Astrocyte of the hippocampus (primary cell): Measurements from ENCODE around the gene AGK.
A peak's percentile ranks its signal among the peaks of the same experiment; 100 is the strongest.

Experiments
- DNase-seq: peaks from one replicate; pipeline ENCODE4 v3.0.0; 2011; ENCODE audit warnings: low read depth, low spot score

AGK gene

GRCh38 chr7:141586878-141587277 is 35.7 kb downstream of the AGK start:
- DNase-seq, result no peak

DNA sequence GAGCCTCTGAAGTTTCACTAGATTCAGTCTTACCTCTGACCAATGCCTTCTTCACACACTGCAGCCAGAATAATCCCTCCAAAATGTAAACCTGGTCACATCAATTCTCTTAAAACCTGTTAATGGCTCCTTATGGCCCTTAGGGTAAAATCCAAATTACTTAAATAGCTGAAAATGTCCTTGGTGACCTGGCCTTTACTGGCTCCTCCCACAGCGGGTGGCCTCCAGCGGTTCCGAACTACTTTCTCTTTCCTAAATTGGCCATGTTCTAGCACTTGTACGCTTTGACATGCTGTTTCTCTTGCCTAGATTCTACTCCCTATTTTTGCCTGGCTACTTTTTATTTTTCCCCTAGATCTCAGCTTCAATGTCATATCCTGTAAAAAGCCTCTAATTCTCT is 36.1 kb downstream of the AGK start:
- DNase-seq, result no peak

DNA sequence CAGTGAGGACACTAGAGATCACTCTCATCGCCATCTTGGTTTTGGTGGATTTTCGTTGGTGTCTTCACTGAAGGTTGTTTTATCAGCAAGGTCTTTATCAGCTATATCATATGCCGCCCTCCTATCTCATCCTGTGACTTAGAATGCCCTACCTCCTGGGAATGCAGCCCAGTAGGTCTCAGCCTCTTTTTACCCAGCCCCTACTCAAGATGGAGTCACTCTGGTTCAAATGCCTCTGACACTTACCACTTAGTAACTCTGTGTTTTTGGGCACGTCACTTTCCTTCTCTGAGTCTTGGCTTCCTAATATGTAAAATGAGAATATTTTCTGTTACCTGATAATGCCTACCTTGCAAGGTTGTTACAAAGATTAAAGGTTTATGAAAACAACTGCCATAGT is 37.7 kb downstream of the AGK start:
- DNase-seq, result no peak

DNA sequence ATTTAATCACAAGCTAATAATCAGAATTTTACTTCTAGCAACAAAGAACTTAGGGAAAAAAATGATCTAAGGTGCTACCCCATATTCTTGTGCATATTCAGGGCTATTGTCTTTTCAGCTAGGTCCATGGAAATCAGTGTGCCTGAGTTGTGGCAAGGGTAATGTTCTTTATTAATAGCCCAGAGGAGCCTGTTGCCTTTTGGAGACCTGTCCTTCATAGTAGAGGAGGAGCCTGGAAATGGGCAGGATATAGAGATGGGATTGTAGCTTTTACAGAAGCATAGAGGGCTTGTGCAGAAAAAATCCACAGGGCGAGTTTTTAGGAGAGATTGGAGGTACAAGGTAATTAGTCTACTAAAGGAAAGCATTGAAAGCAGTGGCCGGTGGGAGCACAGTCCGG is 38.9 kb downstream of the AGK start:
- DNase-seq, result no peak

DNA sequence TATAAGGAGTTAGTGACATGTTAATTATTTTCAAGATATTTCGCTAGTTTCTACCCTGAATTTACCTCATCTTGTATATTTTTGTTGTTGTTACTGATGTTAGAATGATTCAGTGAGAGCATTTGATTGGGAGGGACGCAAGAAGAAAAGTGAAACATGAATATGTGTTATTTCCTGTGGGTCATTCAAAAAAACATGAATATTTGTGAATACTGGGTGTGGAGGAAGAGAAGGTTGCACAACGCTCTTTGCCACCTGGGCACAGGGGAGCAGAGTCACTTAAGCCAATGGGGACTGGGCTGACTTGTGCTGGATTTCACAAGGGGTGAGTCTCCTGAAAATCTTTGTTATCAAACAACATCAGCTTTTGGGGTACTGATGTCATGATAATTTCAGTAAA is 39.5 kb downstream of the AGK start:
- DNase-seq, result no peak

- DNase-seq, result peak; percentile 14
Observed at GRCh38 chr7:141593134-141593533, 41.9 kb downstream of the AGK start.

DNA sequence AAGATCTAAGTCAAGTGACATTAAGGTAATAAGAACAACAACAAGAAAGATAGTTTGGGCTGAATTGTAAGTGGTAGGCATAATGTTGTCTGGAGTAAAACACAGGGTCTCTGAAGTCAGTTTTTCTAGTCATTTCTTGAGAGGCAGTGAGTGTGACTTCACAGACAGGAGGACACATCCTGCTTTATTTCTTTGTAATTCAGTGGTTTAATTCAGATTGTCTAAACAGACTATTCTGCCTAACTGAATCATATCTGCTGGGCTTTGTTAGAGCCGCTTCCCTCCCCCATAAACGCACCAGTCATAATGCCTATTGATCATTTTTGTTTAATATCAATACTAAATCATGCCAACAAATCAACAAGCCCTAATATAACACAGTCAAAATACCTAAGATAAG is 46.8 kb downstream of the AGK start:
- DNase-seq, result no peak

DNA sequence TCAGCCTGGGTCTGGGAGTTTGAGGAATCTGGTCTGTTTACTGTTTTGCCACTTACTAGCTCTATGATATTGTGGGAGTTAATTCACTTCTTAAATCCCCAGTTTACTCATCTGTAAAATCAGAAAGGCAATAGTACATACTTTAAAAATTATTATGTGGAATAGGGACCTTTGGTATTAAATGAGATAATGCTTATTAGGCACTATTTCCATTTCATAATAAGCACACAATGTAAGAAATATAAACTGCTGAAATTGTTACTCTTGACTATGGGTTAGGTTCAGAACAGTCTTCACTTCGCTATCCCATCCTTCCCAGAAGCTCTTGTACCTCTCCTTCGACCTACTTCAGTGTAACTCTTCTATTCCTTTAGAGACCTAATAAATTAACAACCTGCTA is 47.2 kb downstream of the AGK start:
- no peak for DNase-seq

GRCh38 chr7:141600168-141601006 is 49.2 kb downstream of the AGK start:
- DNase-seq, result no peak

- DNase-seq, result no peak
Observed at GRCh38 chr7:141609576-141609975, 58.4 kb downstream of the AGK start.

DNA sequence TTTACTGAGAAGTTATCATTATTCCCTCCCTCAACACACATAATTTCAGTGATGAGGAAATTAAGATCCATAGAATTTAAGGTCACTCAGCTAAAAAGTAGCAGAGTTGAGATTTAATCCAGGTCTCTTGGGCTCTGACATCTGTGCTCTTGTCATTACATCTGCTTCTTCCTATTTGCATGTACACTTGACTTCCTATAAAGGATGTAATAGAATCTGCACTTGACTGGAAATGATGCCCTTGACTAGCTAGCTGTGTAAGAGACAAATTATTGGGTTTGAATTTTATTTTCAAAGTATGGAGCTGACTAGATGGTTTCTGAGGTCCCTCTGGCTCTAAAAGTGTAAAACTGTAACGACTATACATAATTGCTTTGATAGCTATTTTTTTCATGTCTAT is 59.5 kb downstream of the AGK start:
- no peak for DNase-seq

DNA sequence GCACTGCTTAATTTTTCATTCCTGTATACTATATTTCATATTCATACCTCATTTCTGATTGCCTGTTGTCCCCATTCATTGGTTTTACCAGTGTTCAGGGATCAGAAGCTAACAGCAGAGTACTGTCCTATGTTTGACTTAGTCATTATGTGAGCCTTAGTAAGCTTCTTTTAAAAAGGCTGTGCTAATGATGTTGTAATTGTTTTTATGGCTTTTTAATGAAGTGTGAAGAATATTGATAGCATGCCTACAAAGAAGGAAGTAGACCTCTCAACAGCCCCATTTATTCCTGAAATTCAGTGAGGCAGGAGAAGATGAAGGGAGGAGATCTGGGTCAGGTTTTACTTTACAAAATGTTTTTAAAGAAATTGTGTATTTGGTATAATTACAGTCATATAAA is 61.7 kb downstream of the AGK start:
- no peak for DNase-seq

DNA sequence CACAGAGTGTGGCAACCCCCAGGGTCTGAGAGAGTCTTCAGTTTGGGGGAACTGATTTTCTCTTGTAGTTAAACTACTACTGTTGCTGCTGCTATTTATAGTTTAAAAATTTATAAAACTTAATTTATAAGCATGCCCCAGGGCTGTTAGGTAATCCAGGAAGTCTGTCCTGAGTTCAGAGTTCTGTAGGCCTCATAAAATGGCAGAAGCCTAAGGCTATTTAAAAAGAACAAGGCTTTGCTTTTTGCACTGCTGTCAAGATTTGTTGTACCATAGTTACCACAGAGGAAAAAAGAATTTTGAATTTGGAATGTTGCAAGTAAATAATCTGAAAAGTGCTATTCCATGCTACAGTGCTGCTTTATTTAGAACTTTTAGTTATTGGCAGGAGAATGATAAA is 66.1 kb downstream of the AGK start:
- no peak for DNase-seq

GRCh38 chr7:141619745-141620144 is 68.5 kb downstream of the AGK start:
- no peak for DNase-seq

DNA sequence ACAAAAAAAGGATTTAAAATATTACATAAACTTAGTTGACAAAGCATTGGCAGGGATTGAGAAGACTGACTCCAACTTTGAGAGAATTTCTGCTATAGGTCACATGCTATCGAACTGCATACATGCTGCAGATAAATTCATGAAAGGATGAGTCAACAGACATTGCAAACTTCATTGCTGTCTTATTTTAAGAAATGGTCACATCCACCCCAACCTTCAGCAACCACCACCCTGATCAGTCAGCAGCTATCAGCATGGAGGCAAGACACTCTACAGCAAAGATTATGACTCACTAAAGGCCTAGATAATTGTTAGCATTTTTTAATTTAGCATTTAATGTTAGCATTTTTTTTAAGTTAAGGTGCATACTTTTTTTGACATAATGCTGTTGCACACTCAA is 73.6 kb downstream of the AGK start:
- no peak for DNase-seq

DNA sequence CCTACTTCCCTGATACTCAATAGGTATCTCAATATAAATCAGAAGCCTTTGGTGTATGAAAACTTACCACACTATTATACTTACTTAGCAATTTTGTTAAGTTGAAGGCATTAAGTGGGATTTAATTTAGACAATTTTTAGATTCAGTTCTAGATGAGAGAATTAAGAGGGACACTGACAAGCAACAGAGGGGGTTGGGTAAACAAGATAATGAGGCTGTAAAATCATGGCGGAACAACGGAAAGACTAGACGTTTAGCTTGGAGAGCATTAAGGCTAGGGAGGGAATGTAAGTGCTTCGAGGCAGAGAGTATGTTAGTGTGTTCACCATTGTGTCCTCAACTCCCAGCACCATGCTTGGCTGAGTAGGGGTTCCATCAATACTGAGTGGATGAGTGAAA is 79.4 kb downstream of the AGK start:
- DNase-seq, result no peak

- DNase-seq, result no peak
Observed at GRCh38 chr7:141631525-141631924, 80.3 kb downstream of the AGK start.

DNA sequence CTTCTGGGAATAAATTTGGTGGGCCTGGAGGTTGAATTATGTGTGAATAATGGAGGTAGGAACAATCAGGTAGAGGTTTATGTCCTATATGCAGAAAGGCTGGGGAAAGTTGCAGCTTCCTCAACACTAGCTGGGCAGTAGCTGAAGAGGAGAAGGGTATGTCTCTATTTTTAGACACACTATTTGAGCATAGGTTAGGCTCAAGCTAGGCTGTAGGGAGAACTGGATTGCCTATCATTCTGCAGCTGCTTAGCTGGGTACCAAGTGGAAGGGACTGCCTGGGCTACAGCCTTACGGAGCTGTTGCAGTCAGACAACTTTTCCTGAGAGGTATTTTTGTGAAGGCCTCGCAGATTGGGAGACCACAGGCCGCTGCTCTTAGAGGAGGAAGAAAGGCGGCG is 82.9 kb downstream of the AGK start:
- DNase-seq, result no peak

GRCh38 chr7:141636053-141636452 is 84.8 kb downstream of the AGK start:
- DNase-seq, result no peak

DNA sequence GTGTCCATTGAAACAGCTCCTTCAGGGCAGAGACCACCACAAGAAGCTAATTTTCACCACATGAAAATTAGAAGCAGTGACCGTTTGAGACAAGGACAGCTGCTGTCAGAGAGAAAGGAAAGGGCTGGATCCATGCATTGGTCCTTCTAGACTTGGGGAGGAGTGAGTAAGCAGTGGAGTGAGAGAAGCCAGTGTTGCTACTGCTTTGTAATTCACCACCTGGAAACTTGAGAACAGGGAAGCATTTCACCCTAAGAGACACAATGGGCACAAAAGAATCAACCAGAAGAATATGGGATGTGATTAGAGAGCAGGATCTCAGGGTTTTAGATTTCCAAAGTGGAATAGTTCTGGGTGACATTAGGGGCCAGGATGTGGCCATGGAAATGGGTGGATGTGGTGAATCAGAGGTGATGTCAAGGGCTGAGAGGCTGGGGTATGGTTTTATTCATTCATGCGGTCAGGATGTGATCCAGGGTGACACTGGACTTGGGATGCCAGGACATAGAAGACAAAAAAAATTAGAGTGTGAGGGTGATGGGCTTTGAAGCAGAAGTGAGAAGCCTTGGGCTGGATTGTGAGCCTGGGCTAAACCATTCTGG is 89.1 kb downstream of the AGK start:
- DNase-seq, result no peak

DNA sequence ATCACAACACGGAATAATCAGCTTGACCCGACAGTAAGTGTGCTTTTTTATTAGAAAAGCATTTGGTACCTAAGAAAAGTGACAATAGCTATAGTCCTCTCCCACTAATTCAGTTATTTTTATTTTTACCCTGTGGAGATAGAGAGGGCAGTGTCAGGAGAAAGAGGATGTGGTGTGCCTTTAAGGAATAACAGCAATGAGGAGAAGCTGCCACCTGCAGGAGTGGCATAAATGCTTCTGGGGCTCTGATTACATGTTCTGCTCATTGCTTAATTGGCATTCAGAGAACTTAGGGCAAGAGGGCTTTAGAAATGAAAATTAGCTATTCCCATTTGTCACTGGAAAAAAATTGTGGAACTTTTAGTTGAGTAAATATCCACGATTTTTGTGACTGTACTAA is 90.7 kb downstream of the AGK start:
- no peak for DNase-seq

DNA sequence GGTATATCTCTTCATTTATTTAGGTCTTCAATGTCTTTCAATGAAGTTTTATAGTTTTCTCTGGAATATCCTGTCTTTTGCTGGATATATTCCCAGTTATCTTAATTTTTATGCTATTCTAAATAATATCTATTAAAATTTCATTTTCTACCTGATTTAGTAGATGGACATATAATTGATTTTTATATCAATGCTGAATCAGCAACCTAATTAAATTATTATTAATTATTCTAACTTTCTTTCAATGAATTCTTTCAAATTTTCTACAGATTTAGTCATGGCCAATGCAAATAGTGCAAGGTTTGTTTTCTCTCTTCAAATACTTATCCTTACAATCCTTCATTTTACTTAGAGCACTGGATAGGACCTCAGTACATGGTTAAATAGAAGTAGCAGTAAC is 94.0 kb downstream of the AGK start:
- no peak for DNase-seq

GRCh38 chr7:141646826-141647480 is 95.7 kb downstream of the AGK start:
- DNase-seq, result peak; percentile 23
